T-cell (primary cell): Measurements from ENCODE around the gene ATP10A. TPM values are rescaled to one million over a fixed set of nuclear protein-coding genes. Genes with fewer than 3 reads are reported as not detected.

Experiments used
- ATAC-seq, 4 experiments: fragments of 200-7000 bp in 3 of 4; fragments of 150-1000 bp in 1 of 4; cut with Tn5 transposase; replicated peaks in 1 of 4; 1 replicate in 3 of 4; 2 replicates in 1 of 4; pipeline ENCODE4 v1.10.0; 2021; ENCODE audit warnings: moderate library complexity in 3 of 4, mild to moderate bottlenecking in 2 of 4, moderate number of reproducible peaks in 1 of 4
- CTCF ChIA-PET, 2 donors: fragments of 300-600 bp; sonication (Branson Sonifier 250); formaldehyde crosslinking; loops; one replicate each; lab custom pipeline; 2022; ENCODE audit warnings: antibody characterized with exemption in 2 of 2; lab: Charles Lee
- POLR2A ChIA-PET, 2 donors: fragments of 300-600 bp; sonication (Branson Sonifier 250); formaldehyde crosslinking; loops; one replicate each; lab custom pipeline; 2022; ENCODE audit warnings: antibody characterized with exemption in 2 of 2; lab: Charles Lee
- DNase-seq, 35 experiments: peaks; one replicate each; pipeline versions ENCODE4 v3.0.0 to v3.0.0-alpha.2; 2013 to 2023
- H3K27ac ChIP-seq: one replicate; pipeline ENCODE4 v1.5.1; 2013; ENCODE audit warnings: low read length
- H3K27me3 ChIP-seq, 2 experiments: replicated peaks in 1 of 2; 1 replicate in 1 of 2; 2 replicates in 1 of 2; pipeline versions ENCODE4 v1.6.1 to v1.7.0; 2013; ENCODE audit warnings: low read length in 1 of 2, mixed read lengths in 1 of 2; ENCODE audit not compliant: control insufficient read depth in 2 of 2, insufficient read depth in 2 of 2; ENCODE audit errors: extremely low read depth in 1 of 2
- H3K36me3 ChIP-seq, 2 donors: 1 replicate in 1 of 2; 2 replicates in 1 of 2; pipeline versions ENCODE4 v1.6.1 to v1.7.0; 2013; ENCODE audit warnings: low read length in 1 of 2; ENCODE audit not compliant: control insufficient read depth in 2 of 2, insufficient read depth in 1 of 2; ENCODE audit errors: extremely low read depth in 1 of 2
- H3K4me1 ChIP-seq, 2 experiments: 1 replicate in 1 of 2; 2 replicates in 1 of 2; pipeline versions ENCODE4 v1.6.1 to v1.7.0; 2013; ENCODE audit warnings: low read length in 2 of 2, mixed read lengths in 1 of 2; ENCODE audit not compliant: insufficient read depth in 2 of 2, control insufficient read depth in 1 of 2; ENCODE audit errors: extremely low read depth in 1 of 2
- H3K4me3 ChIP-seq, 2 donors: 1 replicate in 1 of 2; 2 replicates in 1 of 2; pipeline versions ENCODE4 v1.5.1 to v1.7.0; 2013; ENCODE audit warnings: mild to moderate bottlenecking in 2 of 2, low read length in 1 of 2, moderate library complexity in 1 of 2; ENCODE audit not compliant: control insufficient read depth in 1 of 2; ENCODE audit errors: extremely low read depth in 1 of 2
- H3K9me3 ChIP-seq: 2 replicates; pipeline ENCODE4 v1.7.0; 2013
- H3K27ac Mint-ChIP-seq, 2 donors: one replicate each; pipeline ENCODE4 v1.8.0; 2020 to 2021; ENCODE audit warnings: mild to moderate bottlenecking in 2 of 2, mixed read lengths in 2 of 2
- H3K27me3 Mint-ChIP-seq, 2 donors: one replicate each; pipeline ENCODE4 v1.8.0; 2021 to 2022; ENCODE audit warnings: mixed read lengths in 2 of 2
- H3K36me3 Mint-ChIP-seq: one replicate; pipeline ENCODE4 v1.8.0; 2021; ENCODE audit warnings: mixed read lengths
- H3K4me1 Mint-ChIP-seq, 3 donors: one replicate each; pipeline ENCODE4 v1.8.0; 2020 to 2022; ENCODE audit warnings: mixed read lengths in 3 of 3, mild to moderate bottlenecking in 1 of 3
- H3K4me3 Mint-ChIP-seq, 3 donors: one replicate each; pipeline ENCODE4 v1.8.0; 2020 to 2022; ENCODE audit warnings: mild to moderate bottlenecking in 3 of 3, mixed read lengths in 3 of 3, moderate library complexity in 3 of 3
- H3K9me3 Mint-ChIP-seq, 3 donors: one replicate each; pipeline ENCODE4 v1.8.0; 2020 to 2022; ENCODE audit warnings: mixed read lengths in 3 of 3
- WGBS: methylation state at CpG from one replicate; pipeline ENCODE4 v1.1.5; 2013; ENCODE audit warnings: missing lambda C conversion rate; ENCODE audit not compliant: insufficient coverage; 5-methylcytosine and 5-hydroxymethylcytosine counted together
- total RNA-seq, 35 experiments: library from RNA in 6 of 35; stranded (reverse) in 6 of 35; fragments of 120-200 nt in 1 of 35; gene quantifications; one replicate each; pipeline versions ENCODE4 v1.2.1 to v1.2.4 and lab custom pipeline; 2013 to 2026

Gene ATP10A
- total RNA-seq, 5 donors from 2014 or later (not counting 1 experiment from before 2014, with no cell fraction given): 37.3 to 65.5 (median 53.4) TPM

GRCh38 chr15:25862472-25863110 lies 536 bp downstream of the ATP10A start:
- H3K4me1 ChIP-seq: peaks cover 31 to 53% of the 10 kb centered on the region in 2 experiments
- peak overlapping the region; percentile 67 for H3K27ac ChIP-seq
- H3K27me3 ChIP-seq: peaks cover 0 to 5% of the 10 kb centered on the region in 2 experiments
- ATAC-seq: peak; percentile 58 to 66 (median 63)
- Mint-ChIP-seq H3K27me3 (peaks cover 0 to 7% of the 10 kb centered on the region in 2 donors), H3K4me1 (peaks cover 45 to 49% (median 48%) of the 10 kb centered on the region in 3 donors), H3K4me3 (peak overlapping the region; percentile 96 to 97 (median 97)), H3K27ac (peak overlapping the region; percentile 97 to 100), H3K9me3 (no peaks in the 10 kb centered on the region), H3K36me3 (peaks cover 6% of the 10 kb centered on the region)
- H3K36me3 ChIP-seq: peaks cover 3 to 4% of the 10 kb centered on the region in 2 donors
- under 1% methylated on average over 69 of the region's 69 CpGs for WGBS
- H3K9me3 ChIP-seq: no peaks in the 10 kb centered on the region
- peak in 33 of 35 experiments; percentile 23 to 75 (median 54) for DNase-seq
- H3K4me3 ChIP-seq: peak overlapping the region; percentile 87 to 88
- ChIA-PET POLR2A (interaction anchor here in 1 of 2 donors (0.9 kb wide), 1 partner anchor 49 kb away, joined by 4 read pairs; no protein-coding TSS in a partner anchor), CTCF (interaction anchor here in 1 of 2 donors (0.9 to 1.5 kb wide), 4 partner anchors 15 to 79 kb away, joined by 3 to 5 read pairs (median 4); no protein-coding TSS in a partner anchor)

- Mint-ChIP-seq H3K4me3 (peak overlapping the region; percentile 96 to 97 (median 97)), H3K27ac (peak overlapping the region; percentile 97 to 100), H3K36me3 (peaks cover 6% of the 10 kb centered on the region), H3K4me1 (peaks cover 49 to 55% (median 52%) of the 10 kb centered on the region in 3 donors), H3K27me3 (peaks cover 0 to 7% of the 10 kb centered on the region in 2 donors), H3K9me3 (no peaks in the 10 kb centered on the region)
- 5% methylated on average over 19 of the region's 19 CpGs for WGBS
- ChIA-PET POLR2A (interaction anchor here in 1 of 2 donors (0.9 kb wide), 1 partner anchor 49 kb away, joined by 4 read pairs; no protein-coding TSS in a partner anchor), CTCF (interaction anchor here (0.9 to 1.4 kb wide), 4 partner anchors 15 to 79 kb away, joined by 3 to 5 read pairs (median 4); no protein-coding TSS in a partner anchor)
- Histone ChIP-seq H3K4me3 (peak overlapping the region; percentile 87 to 88), H3K9me3 (no peaks in the 10 kb centered on the region), H3K36me3 (peaks cover 3 to 4% of the 10 kb centered on the region in 2 donors), H3K27me3 (peaks cover 0 to 5% of the 10 kb centered on the region in 2 experiments), H3K27ac (peak overlapping the region; percentile 67), H3K4me1 (peaks cover 33 to 55% of the 10 kb centered on the region in 2 experiments)
- DNase-seq (peak in 7 of 35 experiments; percentile 7 to 48 (median 26)), ATAC-seq (peak in 3 of 4 experiments; percentile 9 to 14 (median 11))
These were observed 1.1 kb downstream of the ATP10A start for GRCh38 chr15:25862071-25862471.

- Histone ChIP-seq H3K9me3 (no peaks in the 10 kb centered on the region), H3K4me3 (peak overlapping the region; percentile 87 to 88), H3K4me1 (peaks cover 36 to 57% of the 10 kb centered on the region in 2 experiments), H3K36me3 (peaks cover 3 to 4% of the 10 kb centered on the region in 2 donors), H3K27me3 (peaks cover 0 to 5% of the 10 kb centered on the region in 2 experiments), H3K27ac (peak overlapping the region; percentile 67)
- H3K9me3 Mint-ChIP-seq: no peaks in the 10 kb centered on the region
- H3K27me3 Mint-ChIP-seq: peaks cover 0 to 7% of the 10 kb centered on the region in 2 donors
- H3K4me3 Mint-ChIP-seq: peak overlapping the region; percentile 96 to 97 (median 97)
- ATAC-seq (peak; percentile 35 to 58 (median 49)), DNase-seq (peak in 29 of 35 experiments; percentile 25 to 68 (median 46))
- peaks cover 14% of the 10 kb centered on the region for H3K36me3 Mint-ChIP-seq
- H3K4me1 Mint-ChIP-seq: peaks cover 58 to 64% (median 61%) of the 10 kb centered on the region in 3 donors
- ChIA-PET CTCF (interaction anchor here (0.9 to 1.4 kb wide), 5 partner anchors 14 to 78 kb away, joined by 3 to 5 read pairs (median 3); no protein-coding TSS in a partner anchor), POLR2A (interaction anchor here (0.5 to 0.9 kb wide), 3 partner anchors 45 to 946 kb away, joined by 3 to 5 read pairs (median 4); no protein-coding TSS in a partner anchor)
- WGBS: 33% methylated on average over 15 of the region's 20 CpGs
- peak overlapping the region; percentile 97 to 100 for H3K27ac Mint-ChIP-seq
These were observed 2.0 kb downstream of the ATP10A start for GRCh38 chr15:25860885-25861866.

- H3K9me3 Mint-ChIP-seq: no peaks in the 10 kb centered on the region
- POLR2A ChIA-PET: interaction anchor here in 1 of 2 donors (0.6 kb wide), 1 partner anchor 13 kb away, joined by 10 read pairs; no protein-coding TSS in a partner anchor
- peak overlapping the region; percentile 97 to 100 for H3K27ac Mint-ChIP-seq
- peak overlapping the region; percentile 96 to 97 (median 97) for H3K4me3 Mint-ChIP-seq
- CTCF ChIA-PET: interaction anchor here (0.5 to 1.2 kb wide), 5 partner anchors 11 to 81 kb away, joined by 3 to 6 read pairs (median 3); no protein-coding TSS in a partner anchor
- Histone ChIP-seq H3K27ac (peak overlapping the region; percentile 67), H3K36me3 (peaks cover 3 to 4% of the 10 kb centered on the region in 2 donors), H3K4me3 (peak overlapping the region; percentile 87 to 88), H3K27me3 (peaks cover 0 to 5% of the 10 kb centered on the region in 2 experiments), H3K9me3 (no peaks in the 10 kb centered on the region), H3K4me1 (peaks cover 36 to 57% of the 10 kb centered on the region in 2 experiments)
- H3K4me1 Mint-ChIP-seq: peaks cover 69 to 75% (median 73%) of the 10 kb centered on the region in 3 donors
- peak; percentile 40 to 75 (median 61) for DNase-seq
- 44% methylated on average over 15 of the region's 15 CpGs for WGBS
- H3K27me3 Mint-ChIP-seq: peaks cover 0 to 6% of the 10 kb centered on the region in 2 donors
- H3K36me3 Mint-ChIP-seq: peaks cover 25% of the 10 kb centered on the region
- peak; percentile 63 to 75 (median 69) for ATAC-seq
These were observed 3.1 kb downstream of the ATP10A start for GRCh38 chr15:25859838-25860645.
